Measurements from ENCODE around the gene GLP2R.

The GLP2R gene

DNA sequence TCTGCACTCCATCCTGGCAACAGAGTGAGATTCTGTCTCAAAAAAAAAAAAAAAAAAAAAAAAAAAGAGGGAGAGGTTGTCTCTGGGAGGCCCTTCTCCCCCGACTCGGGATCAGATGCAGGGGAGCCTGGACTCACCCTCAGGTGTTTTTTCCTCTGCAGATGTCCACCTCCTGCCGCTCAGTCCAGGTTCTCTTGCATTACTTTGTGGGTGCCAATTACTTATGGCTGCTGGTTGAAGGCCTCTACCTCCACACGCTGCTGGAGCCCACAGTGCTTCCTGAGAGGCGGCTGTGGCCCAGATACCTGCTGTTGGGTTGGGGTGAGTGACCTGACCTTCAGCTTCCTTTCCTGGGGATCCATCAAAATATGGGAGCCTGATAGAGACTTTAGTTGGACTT, 34.1 kb downstream of the GLP2R start:
- DNase-seq: no peak

DNA sequence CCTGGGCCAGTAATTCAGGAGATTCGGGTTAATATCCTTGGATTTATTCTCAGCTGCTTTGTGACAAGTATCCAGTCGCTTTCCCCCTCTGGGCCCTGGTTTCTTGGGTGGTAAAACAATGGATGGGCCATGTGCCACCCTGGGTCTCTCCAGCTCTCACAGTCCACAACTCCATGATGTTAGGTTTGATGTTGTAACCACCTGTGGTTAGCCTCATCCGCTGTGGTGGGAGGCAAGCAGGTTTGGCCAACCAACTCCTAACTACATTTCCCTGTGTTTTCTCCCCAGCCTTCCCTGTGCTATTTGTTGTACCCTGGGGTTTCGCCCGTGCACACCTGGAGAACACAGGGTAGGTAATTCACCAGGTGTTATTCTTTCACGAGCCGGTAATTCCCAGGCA, 35.1 kb downstream of the GLP2R start:
- no peak for DNase-seq

DNA sequence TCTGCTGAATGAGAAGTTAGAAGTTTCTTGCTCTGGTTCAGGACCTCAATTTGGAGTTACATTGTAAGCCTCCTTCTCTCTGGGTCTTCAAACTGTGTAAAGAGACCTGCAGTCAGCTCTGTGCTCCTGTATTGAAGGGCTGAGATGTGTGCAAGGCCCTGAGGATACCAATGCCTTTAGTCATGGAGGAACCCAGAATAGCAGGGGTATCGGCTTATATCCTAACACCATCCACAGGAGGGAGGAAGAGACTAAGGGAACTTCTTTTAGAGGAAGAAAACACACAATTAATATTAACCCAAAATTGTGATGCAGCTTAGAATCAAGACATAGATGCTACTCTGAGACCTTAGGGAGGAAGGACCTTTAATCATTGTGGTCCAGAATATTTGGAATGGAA, 36.5 kb downstream of the GLP2R start:
- DNase-seq: no peak

DNA sequence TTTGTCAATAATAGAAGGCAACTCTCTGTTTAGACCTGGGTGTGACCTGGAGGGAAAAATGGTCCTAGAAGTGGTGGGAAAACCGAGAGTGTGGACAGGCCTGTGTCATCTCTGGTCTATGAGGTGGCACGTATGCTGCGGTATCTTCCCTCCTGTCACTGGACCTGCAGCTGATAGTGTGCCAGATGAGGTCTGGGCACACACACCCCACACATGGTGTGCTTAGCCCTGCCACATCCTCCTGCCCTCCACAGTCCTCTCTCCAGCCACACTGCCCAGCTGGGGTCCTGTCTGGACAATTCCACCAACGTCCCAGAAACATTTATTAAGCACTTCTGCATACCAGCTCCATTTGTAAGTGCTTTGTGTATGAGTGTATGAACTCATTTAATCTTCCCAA, 37.2 kb downstream of the GLP2R start:
- DNase-seq: no peak

DNA sequence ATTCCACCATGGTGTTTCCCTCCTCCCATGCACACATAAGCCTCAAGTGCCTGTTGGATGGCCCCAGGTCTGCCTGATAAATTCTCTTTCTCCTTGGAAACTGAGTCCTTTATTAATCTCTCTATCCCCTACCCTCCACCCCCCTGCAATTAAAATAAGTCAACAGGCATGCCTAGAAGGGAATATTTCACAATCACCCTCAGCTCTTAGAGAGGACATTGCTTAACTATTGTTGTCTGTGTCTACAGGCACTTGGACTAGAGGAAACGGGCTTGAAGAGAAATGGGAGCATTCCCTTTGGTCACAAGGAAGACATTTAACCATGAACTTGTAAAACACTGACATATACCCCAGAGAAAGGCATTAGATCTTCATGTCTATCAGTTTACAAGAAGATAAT, 39.9 kb downstream of the GLP2R start:
- no peak for DNase-seq

DNA sequence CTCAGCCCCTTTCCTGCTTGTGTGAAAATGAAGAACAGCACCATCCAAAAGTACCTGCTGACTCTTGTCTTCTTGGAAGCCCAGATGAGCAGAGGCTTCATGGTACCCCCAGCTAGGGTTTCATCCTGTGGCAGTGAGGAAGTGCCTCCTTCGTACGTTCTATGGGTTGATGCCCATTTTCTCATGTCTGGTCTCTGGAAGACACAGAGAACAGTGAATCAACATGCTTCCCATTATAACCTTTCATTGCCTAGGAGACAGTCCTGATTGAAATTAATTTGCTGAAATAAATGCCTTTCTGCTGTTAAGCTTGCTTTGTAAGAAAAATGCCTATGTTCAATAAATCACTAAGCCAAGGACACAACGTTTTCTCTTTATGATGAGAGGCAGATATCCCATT, 42.8 kb downstream of the GLP2R start:
- DNase-seq: no peak

DNA sequence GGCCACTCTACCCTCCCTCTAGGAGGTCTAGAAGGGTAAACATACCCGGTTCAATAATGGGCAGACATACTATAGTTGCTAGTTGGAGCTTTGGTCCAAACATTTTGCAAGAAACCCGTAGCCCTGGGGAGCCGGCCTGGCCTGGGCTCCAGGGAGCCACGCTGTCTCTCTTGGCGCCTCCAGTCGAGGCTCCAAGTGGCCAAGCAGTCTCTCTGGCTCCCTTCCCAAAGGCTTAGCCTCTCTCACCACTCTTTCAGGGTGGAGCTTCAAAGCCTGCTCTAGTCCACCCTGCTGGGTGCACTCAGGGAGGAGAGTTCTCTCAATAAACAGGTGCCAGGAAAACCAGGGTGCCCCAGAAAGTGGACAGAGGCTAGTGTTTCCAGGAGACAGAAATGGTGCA, 47.1 kb downstream of the GLP2R start:
- no peak for DNase-seq

DNA sequence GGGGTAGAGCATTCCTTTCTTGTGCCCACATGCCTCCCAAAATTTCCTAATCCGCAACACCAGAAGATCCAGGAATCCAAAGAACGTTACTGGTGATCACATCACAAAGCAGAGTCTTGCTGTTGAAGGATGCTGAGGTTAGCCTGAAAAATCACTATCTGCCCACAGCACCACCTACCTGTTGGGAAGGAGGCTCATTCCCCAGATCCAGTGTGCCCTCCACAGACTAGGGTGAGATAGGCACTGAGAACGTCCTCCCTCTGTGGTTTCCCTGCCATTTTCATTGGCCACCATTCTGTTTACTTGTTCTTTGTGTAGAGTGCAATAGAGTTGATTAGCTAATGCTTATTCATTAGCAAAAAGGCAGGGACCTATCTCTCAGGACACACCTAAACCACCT, 49.0 kb downstream of the GLP2R start:
- DNase-seq: no peak

DNA sequence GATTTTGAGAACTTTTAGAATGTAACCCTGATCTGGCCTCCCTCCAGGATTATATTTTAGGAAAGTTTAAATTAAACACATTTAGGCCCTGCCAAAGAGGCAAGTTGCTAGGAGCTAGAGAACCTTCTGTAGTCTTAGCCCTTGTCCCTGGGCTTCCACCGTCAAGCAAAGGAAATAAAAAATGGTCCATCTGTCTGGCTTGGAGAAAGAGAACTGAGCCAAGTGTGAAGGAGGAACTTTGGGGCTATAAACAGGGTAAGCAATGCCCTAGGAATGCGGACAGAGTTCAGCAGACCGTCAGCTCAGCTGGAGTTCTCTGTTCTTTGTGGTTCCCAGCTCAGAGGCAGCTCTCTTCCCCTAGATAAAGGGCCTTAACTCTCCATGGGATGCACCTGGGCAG, 49.7 kb downstream of the GLP2R start:
- DNase-seq: no peak

DNA sequence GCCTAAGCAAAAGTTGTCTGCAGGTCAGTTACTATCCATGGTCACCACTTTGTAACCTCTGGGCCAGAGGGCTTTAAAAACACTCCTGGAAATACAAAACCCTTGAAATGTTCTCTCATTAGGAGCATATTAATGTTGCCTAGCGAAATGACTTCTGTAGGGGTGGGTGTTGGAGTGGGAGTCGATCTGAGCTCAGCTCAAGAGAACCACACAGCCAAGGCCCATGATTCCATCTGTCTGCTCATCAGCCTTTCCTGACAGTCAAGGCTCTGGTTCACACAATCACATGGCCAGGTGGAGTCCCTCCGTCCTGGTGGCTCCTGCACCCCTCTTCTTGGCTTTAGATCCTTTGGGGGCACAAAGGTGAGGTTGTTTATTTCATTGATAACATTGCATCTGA, 52.6 kb downstream of the GLP2R start:
- no peak for DNase-seq

DNA sequence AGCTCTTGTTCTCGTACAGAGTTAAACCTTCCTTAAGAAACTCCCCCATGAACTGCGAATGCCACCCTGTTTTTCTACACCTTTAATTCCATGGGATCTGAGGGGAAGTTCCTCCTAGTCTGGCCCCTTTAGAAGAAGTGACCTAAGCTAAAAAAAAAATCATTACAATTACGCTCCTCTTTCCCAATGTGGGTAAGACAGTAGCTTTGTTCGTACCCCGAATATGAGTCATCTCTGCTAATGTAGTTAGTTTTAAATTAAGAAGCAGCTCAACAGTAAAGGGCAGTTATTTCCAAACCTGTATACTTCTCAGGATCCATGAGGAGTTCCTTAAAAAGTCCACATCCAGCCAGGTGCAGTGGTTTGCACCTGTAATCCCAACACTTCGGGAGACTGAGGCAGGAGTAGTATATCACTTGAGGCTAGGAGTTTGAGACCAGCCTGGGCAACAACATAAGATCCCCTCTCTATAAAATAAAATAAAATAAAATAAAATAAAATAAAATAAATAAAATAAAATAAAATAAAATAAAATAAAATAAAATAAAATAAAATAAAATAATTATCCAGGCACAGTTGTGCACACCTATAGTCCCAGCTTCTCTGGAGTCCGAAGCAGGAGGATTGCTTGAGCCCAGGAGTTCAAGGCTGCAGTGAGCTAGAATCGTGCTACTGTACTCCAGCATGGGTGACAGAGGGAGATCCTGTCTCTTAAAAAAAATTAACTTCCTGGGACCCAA, 53.2 kb downstream of the GLP2R start:
- DNase-seq: no peak

DNA sequence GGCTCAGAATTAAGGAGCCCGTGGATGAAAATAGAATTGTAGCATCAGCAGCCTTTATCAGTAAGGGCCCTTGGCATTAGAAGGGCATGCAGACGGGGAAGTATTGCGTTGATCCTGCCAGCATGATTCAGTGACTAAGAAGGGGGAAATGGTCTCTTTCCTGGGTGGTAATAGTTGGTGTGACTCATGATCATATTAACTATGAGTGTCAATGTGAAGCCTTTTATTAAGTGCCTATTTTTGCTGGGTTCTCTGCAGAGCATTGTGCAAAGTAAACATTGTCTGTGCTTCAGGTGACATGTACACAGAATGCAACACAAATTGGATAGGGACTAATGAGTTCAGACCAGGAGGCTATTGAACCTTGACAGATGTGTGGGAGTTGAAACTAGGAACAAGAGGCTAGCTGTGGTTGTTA, 54.9 kb downstream of the GLP2R start:
- no peak for DNase-seq

DNA sequence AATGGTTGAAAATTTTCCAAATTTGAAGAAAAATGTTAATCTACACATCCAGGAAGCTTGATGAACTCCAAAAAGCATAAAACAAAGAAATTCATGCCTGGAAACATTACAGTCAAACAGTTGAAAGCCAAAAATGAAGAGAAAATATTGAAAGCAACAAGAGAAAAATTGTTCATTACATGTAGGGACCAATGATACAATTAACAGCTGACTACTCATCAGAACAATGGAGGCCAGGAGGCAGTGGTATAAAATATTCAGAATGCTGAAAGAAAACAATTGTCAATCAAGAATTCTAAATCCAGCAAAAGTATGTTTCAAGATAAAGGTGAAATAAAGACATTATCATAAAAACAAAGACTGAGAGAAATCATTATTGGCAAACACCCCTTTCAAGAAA, 57.7 kb downstream of the GLP2R start:
- DNase-seq: no peak

DNA sequence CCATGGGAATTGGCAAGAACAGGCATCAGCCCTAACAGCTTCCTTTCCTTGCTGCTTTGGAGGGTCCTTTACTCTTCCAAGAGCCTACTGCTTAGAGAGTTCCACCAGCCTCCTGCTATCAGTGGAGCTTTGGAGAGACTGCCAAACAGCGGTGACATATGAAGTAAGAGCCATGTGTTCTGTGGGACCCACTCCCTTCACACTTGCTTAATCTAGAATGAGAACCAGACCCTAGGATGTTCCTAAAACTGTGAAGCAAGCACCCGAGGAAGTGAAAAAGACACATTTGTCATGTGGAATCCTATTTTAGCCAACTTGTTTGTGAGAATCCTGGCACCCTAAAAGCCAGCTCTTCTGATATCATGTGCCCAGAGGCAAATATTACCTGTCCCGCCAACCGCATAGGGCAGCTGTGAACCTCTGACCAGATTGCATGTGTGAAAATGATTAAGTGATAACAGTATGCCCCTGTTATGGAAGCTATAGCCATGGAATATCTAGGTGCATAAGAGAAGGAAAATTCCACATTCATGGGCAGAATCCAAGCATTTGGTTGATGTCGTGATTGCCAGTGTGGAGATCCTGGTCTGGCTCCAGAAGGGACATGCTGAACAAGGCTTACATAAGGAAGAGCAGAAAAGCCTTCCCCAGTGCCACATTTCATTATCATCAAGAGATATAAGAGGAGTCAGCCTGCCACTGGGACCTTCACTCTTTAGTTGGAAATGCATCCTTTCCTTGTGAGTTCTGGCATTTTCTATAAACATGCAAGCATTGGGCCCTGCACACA, 60.6 kb downstream of the GLP2R start:
- no peak for DNase-seq

DNA sequence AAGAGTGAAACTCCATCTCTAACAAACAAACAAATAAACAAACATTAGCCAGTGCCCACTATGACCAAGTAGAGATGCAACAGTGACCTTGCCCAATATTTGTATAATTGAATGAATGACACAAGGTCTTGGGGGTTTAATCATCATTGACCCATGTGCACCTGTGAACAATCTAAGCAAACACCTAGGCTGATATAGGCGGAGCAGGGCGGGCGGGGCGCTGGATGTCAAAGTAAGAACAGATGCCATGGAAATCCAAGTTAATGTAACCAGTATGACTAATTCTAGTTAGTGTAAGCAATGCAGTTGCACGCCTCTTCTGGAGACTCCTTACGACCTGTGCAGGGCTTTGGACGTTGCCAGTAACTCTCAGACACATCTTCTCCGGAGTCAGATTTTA, 61.8 kb downstream of the GLP2R start:
- no peak for DNase-seq

DNA sequence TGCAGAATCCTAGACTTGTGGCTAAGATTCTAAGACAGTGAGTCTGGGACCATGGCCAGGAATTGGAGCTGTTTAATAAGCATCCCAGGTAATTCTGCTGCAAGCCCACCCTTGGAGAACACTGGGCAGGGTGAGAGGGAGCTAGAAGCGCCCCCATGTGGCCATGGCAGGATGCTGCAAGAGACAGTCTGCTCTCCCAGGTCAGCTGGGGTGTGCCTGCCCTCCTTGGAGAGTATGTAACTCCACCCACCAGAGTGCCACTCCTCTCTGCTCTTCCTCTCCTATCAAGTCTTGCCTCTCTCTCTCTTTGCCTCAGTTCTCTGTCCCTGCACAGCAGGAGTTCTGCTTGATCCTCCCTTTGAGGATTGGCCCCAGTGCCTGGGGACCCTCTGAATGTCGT, 64.4 kb downstream of the GLP2R start:
- DNase-seq: no peak

DNA sequence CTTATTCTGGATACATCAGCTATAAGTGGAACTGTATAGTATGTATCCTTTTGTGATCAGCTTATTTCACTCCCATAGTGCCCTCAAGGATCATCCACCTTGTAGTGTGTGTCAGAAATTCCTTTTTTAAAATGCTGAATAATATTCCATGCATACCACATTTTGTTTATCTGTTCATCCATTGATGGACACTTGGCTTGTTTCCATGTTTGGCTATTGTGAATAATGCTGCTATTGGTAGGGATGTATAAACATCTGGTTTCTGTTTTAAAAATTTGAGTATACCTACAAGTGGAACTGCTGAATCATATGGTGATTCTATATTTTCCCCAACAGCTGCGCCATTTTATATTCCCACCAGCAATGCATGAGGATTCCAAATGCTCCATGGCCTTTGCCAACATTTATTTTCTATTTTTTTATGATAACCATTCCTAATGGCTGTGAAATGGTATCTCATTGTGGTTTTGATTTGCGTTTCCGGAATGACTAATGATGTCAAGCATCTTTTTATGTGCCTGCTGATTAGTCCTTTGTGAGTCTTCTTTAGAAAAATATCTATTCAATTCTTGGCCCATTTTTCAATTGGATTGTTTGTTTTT, 67.8 kb downstream of the GLP2R start:
- no peak for DNase-seq

DNA sequence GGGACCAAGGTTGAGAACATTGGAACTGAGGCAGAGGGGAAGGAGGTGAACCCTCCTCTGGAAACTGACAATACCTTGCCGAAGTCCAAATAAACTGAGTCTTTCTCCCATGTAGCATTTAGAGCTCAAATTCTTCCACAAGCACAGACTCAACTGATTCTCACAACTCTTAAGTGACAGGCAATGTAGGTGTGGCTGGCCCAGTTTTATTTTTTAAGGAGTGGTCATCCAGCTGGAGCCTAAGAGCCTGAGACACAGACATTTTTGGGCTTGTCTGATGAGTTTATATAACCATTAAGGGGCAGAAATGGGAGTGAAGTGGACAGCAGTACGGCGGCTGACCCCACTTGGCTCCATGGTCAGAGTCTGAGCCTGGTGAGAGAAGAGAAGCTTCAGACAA, 68.5 kb downstream of the GLP2R start:
- no peak for DNase-seq

DNA sequence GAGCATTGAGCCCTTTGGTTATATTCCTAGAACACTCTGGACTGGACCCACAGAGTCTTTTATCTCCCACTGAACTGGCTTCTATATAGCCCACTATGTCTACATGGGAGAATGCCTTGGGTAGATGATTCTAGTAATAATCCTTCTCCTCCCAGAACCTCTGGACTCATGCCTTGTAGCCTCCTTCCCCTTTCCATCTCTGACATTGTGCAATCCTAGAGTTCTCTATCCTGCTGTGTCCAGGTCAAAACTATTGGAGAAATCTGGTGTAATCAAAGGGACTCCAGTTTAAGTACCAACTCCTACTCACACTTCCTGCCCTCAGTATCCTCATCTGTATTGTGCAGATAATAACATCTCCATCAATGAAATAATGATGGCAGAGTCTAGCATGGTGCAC, 70.2 kb downstream of the GLP2R start:
- DNase-seq: no peak

DNA sequence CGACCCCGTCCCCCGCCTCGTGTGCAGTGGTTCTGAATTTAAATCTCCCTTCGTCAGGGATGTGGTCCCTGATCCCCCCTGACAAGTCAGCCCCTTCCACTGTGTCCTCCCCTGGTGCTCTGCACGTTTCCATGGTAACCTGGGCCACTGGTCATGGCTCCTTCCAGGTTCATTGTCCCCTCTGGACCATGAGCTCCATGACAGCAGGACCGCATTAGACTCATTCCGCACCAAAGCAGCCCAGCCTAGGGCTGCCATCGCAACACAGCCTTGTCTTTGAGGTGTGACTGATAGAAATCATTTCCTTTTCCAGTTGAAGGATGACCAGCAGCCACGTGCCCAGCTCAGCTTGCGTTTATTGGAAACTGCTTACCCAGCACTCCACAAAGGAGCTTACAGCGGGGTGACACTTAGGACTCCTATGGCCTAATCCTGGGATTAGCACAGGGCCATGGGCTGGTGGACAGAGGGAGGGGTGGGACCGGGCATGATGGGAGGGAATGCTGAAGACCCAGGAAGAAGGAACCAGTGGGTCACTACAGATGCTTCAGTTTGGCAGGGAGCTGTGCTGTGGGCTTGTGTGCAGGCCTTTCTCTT, 71.7 kb downstream of the GLP2R start:
- DNase-seq: no peak

DNA sequence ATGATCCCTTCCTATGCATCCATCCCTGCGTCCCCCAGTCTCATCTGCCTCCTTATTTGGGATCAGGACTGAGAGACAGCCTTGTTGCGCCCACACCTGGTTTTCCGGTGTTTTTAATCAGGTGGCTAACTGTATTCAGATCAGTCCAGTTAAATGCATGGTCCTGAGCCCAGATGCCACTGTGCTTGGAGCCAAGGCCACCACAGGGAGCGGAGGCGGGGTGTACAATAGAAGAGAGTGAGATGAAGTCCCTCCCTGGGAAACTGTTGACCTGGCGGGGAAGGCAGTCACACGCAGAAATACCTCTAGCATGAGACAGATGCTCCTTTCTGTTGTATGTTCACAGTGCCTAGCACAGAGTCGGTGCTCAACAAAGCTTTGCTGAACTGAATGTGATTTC, 73.1 kb downstream of the GLP2R start:
- no peak for DNase-seq

DNA sequence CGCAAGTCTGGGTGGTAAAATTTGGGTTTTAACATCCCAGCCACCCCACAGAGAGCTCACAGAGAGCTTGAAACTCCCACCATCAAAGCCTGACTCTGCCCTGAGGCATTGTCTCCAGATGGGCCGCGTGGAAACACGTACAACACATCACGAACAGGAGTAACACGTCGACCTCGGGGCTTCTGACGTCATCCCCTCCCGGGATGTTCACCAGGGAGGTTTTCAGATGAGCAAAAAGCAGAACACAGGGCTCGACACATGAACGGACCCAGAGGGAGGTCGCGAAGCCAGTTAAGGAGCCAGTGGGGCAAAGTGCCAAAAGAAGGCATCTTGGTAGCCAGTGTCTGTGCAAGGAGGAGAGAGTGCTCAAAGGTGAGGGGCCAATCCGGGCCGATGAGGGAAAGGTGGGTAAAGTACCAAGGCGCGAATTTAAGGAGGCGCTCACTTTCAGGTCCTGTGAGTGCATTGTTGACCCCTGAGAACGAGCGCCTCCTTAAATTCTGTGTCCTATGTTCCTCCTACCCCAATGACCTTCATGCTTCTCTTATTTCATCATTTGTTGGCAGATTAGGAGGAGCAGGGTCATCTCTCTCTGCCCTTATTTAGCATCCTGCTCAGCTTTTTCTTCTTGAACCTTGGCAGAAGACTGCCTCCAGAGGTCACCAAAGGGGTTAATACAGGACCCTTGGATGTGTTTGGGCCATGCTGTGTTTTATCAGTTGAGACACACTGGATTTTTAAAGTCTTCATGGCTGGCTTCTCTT, 73.7 kb downstream of the GLP2R start:
- DNase-seq: no peak

DNA sequence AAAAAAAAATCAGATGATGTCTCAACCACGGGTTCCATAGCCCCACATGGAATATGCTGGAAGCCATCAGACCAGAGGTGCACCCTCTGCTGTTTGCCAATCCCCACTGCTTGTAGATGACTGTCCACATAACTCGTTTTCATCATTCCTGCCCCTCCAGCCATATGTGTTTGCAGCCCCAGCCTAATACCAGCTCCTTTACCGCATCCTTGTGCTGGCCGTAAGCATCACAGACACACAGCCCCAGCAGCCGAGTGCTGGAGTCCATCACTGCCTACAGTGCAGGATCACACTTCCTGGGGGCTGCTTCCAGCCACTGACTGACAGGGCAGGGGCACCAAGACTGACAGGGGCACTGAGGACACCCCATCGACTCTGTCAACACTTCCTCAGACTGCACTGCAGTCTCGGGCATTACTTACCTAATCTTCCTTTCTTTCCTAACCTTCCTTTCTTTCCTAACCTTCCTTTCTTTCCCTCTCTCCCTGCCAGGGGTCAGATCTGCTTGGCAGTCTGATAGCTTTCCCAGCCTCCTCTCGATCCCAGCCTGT, 74.4 kb downstream of the GLP2R start:
- DNase-seq: no peak

All from NCI-H146 (cell line).